ENCODE data around the gene PLK1.

Gene PLK1

DNA sequence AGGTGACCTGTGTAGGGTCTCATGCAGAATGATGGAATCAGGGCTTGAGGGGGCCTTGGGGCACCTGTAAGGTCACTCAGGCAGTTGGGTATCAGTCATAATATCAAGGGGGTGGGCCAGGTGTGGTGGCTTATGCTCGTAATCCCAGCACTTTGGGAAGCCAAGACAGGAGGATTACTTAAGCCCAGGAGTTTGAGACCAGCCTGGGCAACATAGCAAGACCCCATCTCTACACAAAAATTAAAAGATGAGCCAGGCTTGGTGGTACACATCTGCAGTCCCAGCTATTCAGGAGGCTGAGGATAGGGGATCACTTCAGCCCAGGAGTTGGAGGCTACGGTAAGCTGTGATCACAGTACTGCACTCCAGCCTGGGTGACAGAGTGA, 26.8 kb downstream of the PLK1 start:
- H3K9me3 ChIP-seq (replicated peaks; ENCODE audit: insufficient read depth, low read length), result no peaks in the 10 kb centered on the region
- no peak overlapping the region for H2AFZ ChIP-seq (ENCODE audit: low read length)
- no peak overlapping the region for H3K27ac ChIP-seq (ENCODE audit: low read length)
- H3K4me3 ChIP-seq (ENCODE audit: low read length), result no peak overlapping the region
- H3K9me2 ChIP-seq (replicated peaks; ENCODE audit: insufficient read depth, low read length), result no peaks in the 10 kb centered on the region
- H3K9ac ChIP-seq (ENCODE audit: low read length), result no peak overlapping the region
- TF ChIP-seq EZH2phosphoT487 (IDR thresholded peaks at IDR 0.05; ENCODE audit: low read length) (no peak), EZH2 (optimal IDR thresholded peaks at IDR 0.05; ENCODE audit: low read depth, low read length) (no peak)
- TF ChIP-seq, protein P1, sequence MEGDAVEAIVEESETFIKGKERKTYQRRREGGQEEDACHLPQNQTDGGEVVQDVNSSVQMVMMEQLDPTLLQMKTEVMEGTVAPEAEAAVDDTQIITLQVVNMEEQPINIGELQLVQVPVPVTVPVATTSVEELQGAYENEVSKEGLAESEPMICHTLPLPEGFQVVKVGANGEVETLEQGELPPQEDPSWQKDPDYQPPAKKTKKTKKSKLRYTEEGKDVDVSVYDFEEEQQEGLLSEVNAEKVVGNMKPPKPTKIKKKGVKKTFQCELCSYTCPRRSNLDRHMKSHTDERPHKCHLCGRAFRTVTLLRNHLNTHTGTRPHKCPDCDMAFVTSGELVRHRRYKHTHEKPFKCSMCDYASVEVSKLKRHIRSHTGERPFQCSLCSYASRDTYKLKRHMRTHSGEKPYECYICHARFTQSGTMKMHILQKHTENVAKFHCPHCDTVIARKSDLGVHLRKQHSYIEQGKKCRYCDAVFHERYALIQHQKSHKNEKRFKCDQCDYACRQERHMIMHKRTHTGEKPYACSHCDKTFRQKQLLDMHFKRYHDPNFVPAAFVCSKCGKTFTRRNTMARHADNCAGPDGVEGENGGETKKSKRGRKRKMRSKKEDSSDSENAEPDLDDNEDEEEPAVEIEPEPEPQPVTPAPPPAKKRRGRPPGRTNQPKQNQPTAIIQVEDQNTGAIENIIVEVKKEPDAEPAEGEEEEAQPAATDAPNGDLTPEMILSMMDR (IDR thresholded peaks at IDR 0.05; ENCODE audit: low read length), result no peak
- H3F3A ChIP-seq (ENCODE audit: insufficient read depth, low read length), result no peaks in the 10 kb centered on the region
- no peaks in the 10 kb centered on the region for H3K36me3 ChIP-seq (replicated peaks; ENCODE audit: insufficient read depth, low read length)
- no peaks in the 10 kb centered on the region for H3K4me1 ChIP-seq (ENCODE audit: low read length)
- H4K20me1 ChIP-seq (ENCODE audit: insufficient read depth, low read length), result no peaks in the 10 kb centered on the region
- no peak overlapping the region for H3K4me2 ChIP-seq (ENCODE audit: low read depth, low read length)
- H3K79me2 ChIP-seq (ENCODE audit: low read length), result no peaks in the 10 kb centered on the region
- H3K27me3 ChIP-seq (replicated peaks; ENCODE audit: insufficient read depth, low read length), result no peaks in the 10 kb centered on the region
- no peak for DNase-seq

DNA sequence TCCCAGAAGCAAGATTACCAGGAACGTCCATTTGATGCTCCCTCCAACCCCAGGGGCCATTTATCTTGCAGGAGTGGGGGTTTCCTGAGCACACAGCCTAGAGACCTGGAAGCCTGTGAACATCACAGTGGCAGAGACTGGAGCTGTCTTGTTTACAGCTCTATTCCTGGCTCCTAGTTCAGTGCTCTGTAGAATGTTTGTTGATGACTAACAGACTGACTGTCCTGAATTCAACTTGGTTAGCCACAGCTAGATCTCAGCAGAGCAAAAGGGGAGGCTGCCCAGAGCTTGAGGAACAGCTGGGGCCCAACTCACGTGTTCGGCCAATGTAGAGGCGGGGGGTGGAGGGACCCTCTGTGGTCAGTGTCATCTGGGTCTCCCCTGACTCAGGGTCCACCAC, 27.8 kb downstream of the PLK1 start:
- H3K27me3 ChIP-seq (replicated peaks; ENCODE audit: insufficient read depth, low read length), result no peaks in the 10 kb centered on the region
- no peak overlapping the region for H3K4me2 ChIP-seq (ENCODE audit: low read depth, low read length)
- no peaks in the 10 kb centered on the region for H3F3A ChIP-seq (ENCODE audit: insufficient read depth, low read length)

DNA sequence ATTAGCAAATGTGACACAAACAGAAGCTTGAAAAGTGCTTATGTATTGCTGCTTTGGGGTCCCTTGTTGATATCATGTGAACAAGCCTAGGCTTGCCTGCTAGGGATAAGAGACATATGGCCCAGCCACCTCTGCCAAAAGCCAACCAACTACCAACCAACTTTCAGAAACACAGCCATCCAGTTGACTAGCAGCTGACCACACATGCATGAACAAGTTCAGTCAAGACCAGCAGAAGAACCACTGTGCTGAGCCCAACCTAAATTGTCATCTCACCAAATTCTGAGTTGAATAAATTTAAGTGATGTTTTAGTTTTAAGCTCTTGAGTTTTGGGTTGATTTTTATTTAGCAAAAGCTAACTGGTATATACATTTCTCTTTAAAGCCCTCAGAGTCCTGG, 30.8 kb downstream of the PLK1 start:
- no peak for DNase-seq
- no peaks in the 10 kb centered on the region for H3K4me1 ChIP-seq (ENCODE audit: low read length)
- no peak overlapping the region for H3K27ac ChIP-seq (ENCODE audit: low read length)
- H3F3A ChIP-seq (ENCODE audit: insufficient read depth, low read length), result no peaks in the 10 kb centered on the region
- H3K27me3 ChIP-seq (replicated peaks; ENCODE audit: insufficient read depth, low read length), result no peaks in the 10 kb centered on the region
- no peak overlapping the region for H3K4me3 ChIP-seq (ENCODE audit: low read length)
- no peaks in the 10 kb centered on the region for H4K20me1 ChIP-seq (ENCODE audit: insufficient read depth, low read length)
- TF ChIP-seq EZH2phosphoT487 (IDR thresholded peaks at IDR 0.05; ENCODE audit: low read length) (no peak), EZH2 (optimal IDR thresholded peaks at IDR 0.05; ENCODE audit: low read depth, low read length) (no peak)
- TF ChIP-seq, protein P1 (IDR thresholded peaks at IDR 0.05; ENCODE audit: low read length), result no peak
- H3K4me2 ChIP-seq (ENCODE audit: low read depth, low read length), result no peak overlapping the region
- H3K79me2 ChIP-seq (ENCODE audit: low read length), result no peaks in the 10 kb centered on the region
- H3K9me3 ChIP-seq (replicated peaks; ENCODE audit: insufficient read depth, low read length), result no peaks in the 10 kb centered on the region
- no peaks in the 10 kb centered on the region for H3K36me3 ChIP-seq (replicated peaks; ENCODE audit: insufficient read depth, low read length)
- no peak overlapping the region for H3K9ac ChIP-seq (ENCODE audit: low read length)
- no peak overlapping the region for H2AFZ ChIP-seq (ENCODE audit: low read length)
- H3K9me2 ChIP-seq (replicated peaks; ENCODE audit: insufficient read depth, low read length), result no peaks in the 10 kb centered on the region

More for the DNA sequence above, 27.8 kb downstream of the PLK1 start:
- Histone ChIP-seq H4K20me1 (ENCODE audit: insufficient read depth, low read length) (no peaks in the 10 kb centered on the region), H3K4me3 (ENCODE audit: low read length) (no peak overlapping the region), H3K9me2 (replicated peaks; ENCODE audit: insufficient read depth, low read length) (no peaks in the 10 kb centered on the region), H3K36me3 (replicated peaks; ENCODE audit: insufficient read depth, low read length) (no peaks in the 10 kb centered on the region), H3K4me1 (ENCODE audit: low read length) (no peaks in the 10 kb centered on the region), H3K9me3 (replicated peaks; ENCODE audit: insufficient read depth, low read length) (no peaks in the 10 kb centered on the region), H2AFZ (ENCODE audit: low read length) (no peak overlapping the region), H3K27ac (ENCODE audit: low read length) (no peak overlapping the region), H3K79me2 (ENCODE audit: low read length) (no peaks in the 10 kb centered on the region), H3K9ac (ENCODE audit: low read length) (no peak overlapping the region)
- TF ChIP-seq, protein P1 (IDR thresholded peaks at IDR 0.05; ENCODE audit: low read length), result no peak
- TF ChIP-seq EZH2phosphoT487 (IDR thresholded peaks at IDR 0.05; ENCODE audit: low read length) (no peak), EZH2 (optimal IDR thresholded peaks at IDR 0.05; ENCODE audit: low read depth, low read length) (no peak)
- no peak for DNase-seq
